ENCODE data around the gene CARMIL1.

DNA sequence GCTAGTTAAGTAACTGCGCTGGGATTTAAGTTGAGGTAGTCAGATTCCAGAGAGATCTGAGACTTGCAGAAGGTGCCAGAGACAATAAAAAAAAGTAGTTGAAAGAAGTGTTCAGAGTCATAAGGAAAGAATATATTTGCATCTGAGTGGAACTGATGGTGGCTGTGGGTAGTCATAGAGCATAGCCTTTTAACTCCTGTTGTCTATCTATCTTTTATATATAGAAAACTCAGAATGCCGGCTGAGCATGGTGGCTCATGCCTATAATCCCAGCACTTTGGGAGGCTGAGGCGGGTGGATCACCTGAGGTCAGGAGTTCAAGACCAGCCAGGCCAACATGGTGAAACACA is 62.0 kb downstream of the CARMIL1 start:
- TF ChIP-seq CHD1 (IDR thresholded peaks at IDR 0.05; ENCODE audit: low read depth, low read length) (no peak), SP1 (IDR thresholded peaks at IDR 0.05; ENCODE audit: low read depth, low read length) (no peak)

Data from H1 (cell line).